KOPT-K1 (cell line): ENCODE measurements around the gene PNKP.

Source experiments
- H3K27ac ChIP-seq: fragments of 200-600 bp; sonication (generic); 2 replicates; pipeline ENCODE4 v1.5.1; 2016; ENCODE audit warnings: antibody characterized with exemption, mild to moderate bottlenecking, low read depth, low read length; ENCODE audit not compliant: poor library complexity, severe bottlenecking
- H3K36me3 ChIP-seq: fragments of 200-600 bp; sonication (generic); 2 replicates; pipeline ENCODE4 v1.5.1; 2017; ENCODE audit warnings: antibody characterized with exemption, mild to moderate bottlenecking, low read length, moderate library complexity; ENCODE audit not compliant: insufficient read depth
- H3K9me3 ChIP-seq: fragments of 200-600 bp; sonication (generic); 2 replicates; pipeline ENCODE4 v1.5.1; 2017; ENCODE audit warnings: antibody characterized with exemption, low read length, mild to moderate bottlenecking; ENCODE audit not compliant: insufficient read depth, poor library complexity, severe bottlenecking

Gene PNKP

GRCh38 chr19:49882643-49883042 lies 15.3 kb upstream of the PNKP start:
- H3K9me3 ChIP-seq, result no peaks in the 10 kb centered on the region
- H3K27ac ChIP-seq, result no peak overlapping the region
- H3K36me3 ChIP-seq, result peaks cover 45% of the 10 kb centered on the region; the same call in 1 of the 2 replicates

GRCh38 chr19:49881672-49882394 lies 14.5 kb upstream of the PNKP start:
- peaks cover 45% of the 10 kb centered on the region; the same call in 1 of the 2 replicates for H3K36me3 ChIP-seq
- no peak overlapping the region for H3K27ac ChIP-seq
- no peaks in the 10 kb centered on the region for H3K9me3 ChIP-seq

GRCh38 chr19:49881186-49881585 lies 13.8 kb upstream of the PNKP start:
- Histone ChIP-seq H3K27ac (no peak overlapping the region), H3K9me3 (no peaks in the 10 kb centered on the region), H3K36me3 (peaks cover 45% of the 10 kb centered on the region; the same call in 1 of the 2 replicates)

- peaks cover 45% of the 10 kb centered on the region; the same call in 1 of the 2 replicates for H3K36me3 ChIP-seq
- no peak overlapping the region for H3K27ac ChIP-seq
- no peaks in the 10 kb centered on the region for H3K9me3 ChIP-seq
Observed at GRCh38 chr19:49880162-49880869, 12.9 kb upstream of the PNKP start.

GRCh38 chr19:49879243-49879963 lies 12.0 kb upstream of the PNKP start:
- Histone ChIP-seq H3K27ac (no peak overlapping the region), H3K9me3 (no peaks in the 10 kb centered on the region), H3K36me3 (peaks cover 39% of the 10 kb centered on the region; the same call in 1 of the 2 replicates)

- no peaks in the 10 kb centered on the region for H3K9me3 ChIP-seq
- peaks cover 32% of the 10 kb centered on the region; the same call in 1 of the 2 replicates for H3K36me3 ChIP-seq
- peak overlapping the region; percentile 96 for H3K27ac ChIP-seq
Observed at GRCh38 chr19:49878744-49879070, 11.3 kb upstream of the PNKP start.

- Histone ChIP-seq H3K36me3 (peaks cover 26% of the 10 kb centered on the region; the same call in 1 of the 2 replicates), H3K9me3 (no peaks in the 10 kb centered on the region)
Observed at GRCh38 chr19:49877879-49878743, 10.7 kb upstream of the PNKP start.

GRCh38 chr19:49877020-49877878 lies 9.9 kb upstream of the PNKP start, which contains the start of the genes AKT1S1 and TBC1D17:
Gene AKT1S1 (minus strand): TSS chr19:49877355. CDS start chr19:49873295, 4,060 bp downstream.
Gene TBC1D17 (plus strand): TSS chr19:49877702. CDS start chr19:49877724, 22 bp downstream.
- Histone ChIP-seq H3K9me3 (no peaks in the 10 kb centered on the region), H3K27ac (peak within 1 kb of the TSS; percentile 96), H3K36me3 (peaks cover 17% of the 10 kb centered on the region; the same call in 1 of the 2 replicates)

More at GRCh38 chr19:49877879-49878743, 10.7 kb upstream of the PNKP start:
- H3K27ac ChIP-seq, result peak overlapping the region; percentile 96

GRCh38 chr19:49876422-49877019 lies 9.1 kb upstream of the PNKP start:
- Histone ChIP-seq H3K36me3 (peaks cover 15% of the 10 kb centered on the region; the same call in 1 of the 2 replicates), H3K9me3 (no peaks in the 10 kb centered on the region), H3K27ac (peak overlapping the region; percentile 96)

GRCh38 chr19:49875857-49876421 lies 8.6 kb upstream of the PNKP start:
- H3K9me3 ChIP-seq, result no peaks in the 10 kb centered on the region
- H3K36me3 ChIP-seq, result peaks cover 10% of the 10 kb centered on the region; the same call in 1 of the 2 replicates
- H3K27ac ChIP-seq, result peak overlapping the region; percentile 96

GRCh38 chr19:49875177-49875576 lies 7.8 kb upstream of the PNKP start:
- peak overlapping the region; percentile 96 for H3K27ac ChIP-seq
- peaks cover 2% of the 10 kb centered on the region; the same call in 1 of the 2 replicates for H3K36me3 ChIP-seq
- H3K9me3 ChIP-seq, result no peaks in the 10 kb centered on the region

- H3K36me3 ChIP-seq, result no peaks in the 10 kb centered on the region
Observed at GRCh38 chr19:49874503-49875157, 7.3 kb upstream of the PNKP start.

More at GRCh38 chr19:49874503-49875157, 7.3 kb upstream of the PNKP start:
- Histone ChIP-seq H3K9me3 (no peaks in the 10 kb centered on the region), H3K27ac (no peak overlapping the region)
